ENCODE measurements around the gene SHB. TPM values are rescaled to one million over a fixed set of nuclear protein-coding genes. Genes with fewer than 3 reads are reported as not detected.

Gene SHB
- total RNA-seq, 8 experiments from 2014 or later = 2.8 to 12.8 (median 8.7) TPM

GRCh38 chr9:37927132-37927531 lies 141.9 kb downstream of the SHB start:
- in situ Hi-C loops (cut with MboI; ENCODE audit: low pct_unique_long_range_greater_than_20kb in 2 of 9, low sequenced_read_pairs in 9 of 9, unreplicated experiment in 9 of 9) = loop anchor here in 1 of 9 experiments (25.0 kb wide), 1 partner anchor 110 kb away; no protein-coding TSS in a partner anchor
- WGBS, 10 experiments = 0 to 100% (median 3%) methylated on average over 1 to 9 of the region's 9 CpGs; no CpG with 5 or more reads in 3 of the 10 experiments
- Histone ChIP-seq H3K4me3 (no peak overlapping the region), H3K27ac (peak overlapping the region; percentile 7 to 41), H3K4me1 (replicated peaks in 1 of 2) (peaks cover 61% of the 10 kb centered on the region in 2 donors)
- peak in 5 of 8 experiments; percentile 70 to 77 (median 72) for ATAC-seq (replicated peaks in 6 of 8)

- ATAC-seq (replicated peaks in 6 of 8) = no peak
- in situ Hi-C loops (cut with MboI; ENCODE audit: low pct_unique_long_range_greater_than_20kb in 2 of 9, low sequenced_read_pairs in 9 of 9, unreplicated experiment in 9 of 9) = loop anchor here in 1 of 9 experiments (25.0 kb wide), 1 partner anchor 111 kb away; no protein-coding TSS in a partner anchor
- H3K27ac ChIP-seq = peak overlapping the region; percentile 7 to 38
- H3K4me1 ChIP-seq (replicated peaks in 1 of 2) = peaks cover 65 to 66% of the 10 kb centered on the region in 2 donors
- WGBS, 10 experiments = 33% methylated on average over 1 of the region's 1 CpG; no CpG with 5 or more reads in 9 of the 10 experiments
- H3K4me3 ChIP-seq = no peak overlapping the region
Observed at GRCh38 chr9:37926737-37927118, 142.3 kb downstream of the SHB start.

GRCh38 chr9:37925786-37926736 lies 143.0 kb downstream of the SHB start:
- WGBS, 10 experiments = 78 to 100% (median 95%) methylated on average over 1 to 10 of the region's 15 CpGs
- no peak overlapping the region for H3K27ac ChIP-seq
- no peak overlapping the region for H3K4me3 ChIP-seq
- ATAC-seq (replicated peaks in 6 of 8) = no peak
- H3K4me1 ChIP-seq (replicated peaks in 1 of 2) = peaks cover 72% of the 10 kb centered on the region in 2 donors
- in situ Hi-C loops (cut with MboI; ENCODE audit: low pct_unique_long_range_greater_than_20kb in 2 of 9, low sequenced_read_pairs in 9 of 9, unreplicated experiment in 9 of 9) = loop anchor here in 1 of 9 experiments (25.0 kb wide), 1 partner anchor 111 kb away; no protein-coding TSS in a partner anchor

GRCh38 chr9:37925006-37925405 lies 144.0 kb downstream of the SHB start:
- Histone ChIP-seq H3K4me1 (replicated peaks in 1 of 2) (peaks cover 81 to 83% of the 10 kb centered on the region in 2 donors), H3K4me3 (no peak overlapping the region), H3K27ac (no peak overlapping the region)
- no peak for ATAC-seq (replicated peaks in 6 of 8)
- WGBS, 10 experiments = 60 to 100% methylated on average over 1 of the region's 6 CpGs; no CpG with 5 or more reads in 8 of the 10 experiments
- in situ Hi-C loops (cut with MboI; ENCODE audit: low pct_unique_long_range_greater_than_20kb in 2 of 9, low sequenced_read_pairs in 9 of 9, unreplicated experiment in 9 of 9) = loop anchor here in 1 of 9 experiments (25.0 kb wide), 1 partner anchor 112 kb away; no protein-coding TSS in a partner anchor

GRCh38 chr9:37924538-37924937 lies 144.5 kb downstream of the SHB start:
- no peak for ATAC-seq (replicated peaks in 6 of 8)
- no peak overlapping the region for H3K4me3 ChIP-seq
- in situ Hi-C loops (cut with MboI; ENCODE audit: low pct_unique_long_range_greater_than_20kb in 2 of 9, low sequenced_read_pairs in 9 of 9, unreplicated experiment in 9 of 9) = loop anchor here in 6 of 9 experiments (25.0 kb wide), 5 partner anchors 138 to 488 kb away; partner anchors contain the start of genes SHB (in 3 of the 6), IGFBPL1 (in 1 of the 6) and POLR1E (in 1 of the 6)
- H3K4me1 ChIP-seq (replicated peaks in 1 of 2) = peaks cover 86 to 87% of the 10 kb centered on the region in 2 donors
- H3K27ac ChIP-seq = no peak overlapping the region

GRCh38 chr9:37923796-37924427 lies 145.1 kb downstream of the SHB start:
- peak in 5 of 8 experiments; percentile 4 to 60 (median 27) for ATAC-seq (replicated peaks in 6 of 8)
- peak overlapping the region in 1 of 2 donors; percentile 24 for H3K27ac ChIP-seq
- 3 to 100% (median 60%) methylated on average over 1 to 5 of the region's 25 CpGs; no CpG with 5 or more reads in 4 of the 10 experiments for WGBS, 10 experiments
- H3K4me1 ChIP-seq (replicated peaks in 1 of 2) = peaks cover 90 to 91% of the 10 kb centered on the region in 2 donors
- H3K4me3 ChIP-seq = no peak overlapping the region
- in situ Hi-C loops (cut with MboI; ENCODE audit: low pct_unique_long_range_greater_than_20kb in 2 of 9, low sequenced_read_pairs in 9 of 9, unreplicated experiment in 9 of 9) = loop anchor here in 6 of 9 experiments (25.0 kb wide), 5 partner anchors 138 to 488 kb away; partner anchors contain the start of genes SHB (in 3 of the 6), IGFBPL1 (in 1 of the 6) and POLR1E (in 1 of the 6)

- ATAC-seq (replicated peaks in 6 of 8) = peak in 3 of 8 experiments; percentile 4 to 52 (median 38)
- in situ Hi-C loops (cut with MboI; ENCODE audit: low pct_unique_long_range_greater_than_20kb in 2 of 9, low sequenced_read_pairs in 9 of 9, unreplicated experiment in 9 of 9) = loop anchor here in 6 of 9 experiments (25.0 kb wide), 5 partner anchors 139 to 489 kb away; partner anchors contain the start of genes SHB (in 3 of the 6), IGFBPL1 (in 1 of the 6) and POLR1E (in 1 of the 6)
- H3K4me1 ChIP-seq (replicated peaks in 1 of 2) = peaks cover 88 to 89% of the 10 kb centered on the region in 2 donors
- 71 to 100% (median 87%) methylated on average over 1 to 8 of the region's 14 CpGs; no CpG with 5 or more reads in 6 of the 10 experiments for WGBS, 10 experiments
- H3K27ac ChIP-seq = no peak overlapping the region
- H3K4me3 ChIP-seq = no peak overlapping the region
Observed at GRCh38 chr9:37923118-37923795, 145.8 kb downstream of the SHB start.

GRCh38 chr9:37922363-37923117 lies 146.5 kb downstream of the SHB start:
- ATAC-seq (replicated peaks in 6 of 8) = no peak
- 90 to 100% (median 94%) methylated on average over 2 to 6 of the region's 13 CpGs; no CpG with 5 or more reads in 6 of the 10 experiments for WGBS, 10 experiments
- in situ Hi-C loops (cut with MboI; ENCODE audit: low pct_unique_long_range_greater_than_20kb in 2 of 9, low sequenced_read_pairs in 9 of 9, unreplicated experiment in 9 of 9) = loop anchor here in 6 of 9 experiments (25.0 kb wide), 5 partner anchors 140 to 490 kb away; partner anchors contain the start of genes SHB (in 3 of the 6), IGFBPL1 (in 1 of the 6) and POLR1E (in 1 of the 6)
- H3K4me3 ChIP-seq = no peak overlapping the region
- H3K4me1 ChIP-seq (replicated peaks in 1 of 2) = peaks cover 82 to 84% of the 10 kb centered on the region in 2 donors
- no peak overlapping the region for H3K27ac ChIP-seq

- Histone ChIP-seq H3K4me3 (no peak overlapping the region), H3K4me1 (replicated peaks in 1 of 2) (peaks cover 81 to 84% of the 10 kb centered on the region in 2 donors), H3K27ac (no peak overlapping the region)
- in situ Hi-C loops (cut with MboI; ENCODE audit: low pct_unique_long_range_greater_than_20kb in 2 of 9, low sequenced_read_pairs in 9 of 9, unreplicated experiment in 9 of 9) = loop anchor here in 6 of 9 experiments (25.0 kb wide), 5 partner anchors 141 to 491 kb away; partner anchors contain the start of genes SHB (in 3 of the 6), IGFBPL1 (in 1 of the 6) and POLR1E (in 1 of the 6)
- ATAC-seq (replicated peaks in 6 of 8) = no peak
- WGBS, 10 experiments = 78 to 100% (median 84%) methylated on average over 1 to 6 of the region's 15 CpGs; no CpG with 5 or more reads in 1 of the 10 experiments
Observed at GRCh38 chr9:37921546-37922300, 147.3 kb downstream of the SHB start.

GRCh38 chr9:37921168-37921510 lies 147.9 kb downstream of the SHB start:
- in situ Hi-C loops (cut with MboI; ENCODE audit: low pct_unique_long_range_greater_than_20kb in 2 of 9, low sequenced_read_pairs in 9 of 9, unreplicated experiment in 9 of 9) = loop anchor here in 6 of 9 experiments (25.0 kb wide), 5 partner anchors 141 to 491 kb away; partner anchors contain the start of genes SHB (in 3 of the 6), IGFBPL1 (in 1 of the 6) and POLR1E (in 1 of the 6)
- Histone ChIP-seq H3K27ac (no peak overlapping the region), H3K4me3 (no peak overlapping the region), H3K4me1 (replicated peaks in 1 of 2) (peaks cover 79 to 84% of the 10 kb centered on the region in 2 donors)
- no peak for ATAC-seq (replicated peaks in 6 of 8)
- WGBS, 10 experiments = 76 to 100% (median 93%) methylated on average over 1 to 7 of the region's 7 CpGs; no CpG with 5 or more reads in 4 of the 10 experiments
